Measurements from ENCODE around the gene MRPS10.
"Not testable (repeated sequence)": the region's sequence is repeated elsewhere in the genome, so short reads cannot be mapped to it uniquely, and the experiment has no call there.

GRCh38 chr6:42192385-42192784 lies 25.3 kb downstream of the MRPS10 start:
- not testable (repeated sequence) for TF ChIP-seq CTCF (IDR thresholded peaks at IDR 0.05; ENCODE audit: extremely low read depth in 1 of 2, insufficient read depth in 1 of 2, low read depth in 1 of 2, low read length in 2 of 2); POLR2AphosphoS5 (IDR thresholded peaks at IDR 0.05; ENCODE audit: insufficient read depth, low read depth, low read length); POLR2A (IDR thresholded peaks at IDR 0.05; ENCODE audit: low read depth, low read length); EZH2 (IDR thresholded peaks at IDR 0.05; ENCODE audit: borderline replicate concordance, low read depth, low read length, severe bottlenecking); MYC (IDR thresholded peaks at IDR 0.05; ENCODE audit: low read depth, low read length); MAX (IDR thresholded peaks at IDR 0.05; ENCODE audit: insufficient read depth, insufficient read length); JUN (IDR thresholded peaks at IDR 0.05; ENCODE audit: borderline replicate concordance, insufficient read depth, insufficient read length, low read depth); GATA2 (IDR thresholded peaks at IDR 0.05; ENCODE audit: insufficient read depth, insufficient read length, low read depth, low read length)
